Measurements from ENCODE around the gene HOXA4.

The HOXA4 gene

DNA sequence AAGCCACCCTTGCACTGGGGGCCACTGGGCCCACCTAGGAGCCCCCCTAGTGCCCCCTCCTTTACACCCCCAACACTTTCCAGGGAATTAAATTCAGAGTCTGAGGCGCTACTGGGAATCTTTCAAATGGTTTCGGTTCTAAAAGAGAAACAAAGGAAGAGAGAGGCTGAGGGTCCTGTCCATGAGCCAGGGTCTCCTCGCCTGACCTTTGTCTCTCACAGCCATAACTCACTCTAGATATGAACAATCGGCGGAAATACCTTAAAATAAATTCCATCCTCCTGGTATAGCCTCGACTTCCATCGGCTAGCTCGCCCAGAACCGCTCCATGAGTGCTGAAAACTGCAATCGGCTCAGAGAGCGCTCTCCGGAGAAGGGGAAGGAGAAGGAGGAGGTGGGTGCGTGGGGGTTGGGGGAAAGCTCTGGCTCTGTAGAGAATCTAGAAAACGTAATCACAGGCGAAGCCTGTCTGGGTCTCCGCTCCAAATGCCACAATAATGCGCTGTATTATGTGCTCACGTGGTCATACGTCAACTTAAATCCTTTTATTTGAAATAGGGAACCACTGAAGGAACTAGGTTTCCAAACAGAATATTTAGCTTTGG is 12.6 kb downstream of the HOXA4 start:
- DNase-seq (ENCODE audit: low read depth in 2 of 2): no peak

DNA sequence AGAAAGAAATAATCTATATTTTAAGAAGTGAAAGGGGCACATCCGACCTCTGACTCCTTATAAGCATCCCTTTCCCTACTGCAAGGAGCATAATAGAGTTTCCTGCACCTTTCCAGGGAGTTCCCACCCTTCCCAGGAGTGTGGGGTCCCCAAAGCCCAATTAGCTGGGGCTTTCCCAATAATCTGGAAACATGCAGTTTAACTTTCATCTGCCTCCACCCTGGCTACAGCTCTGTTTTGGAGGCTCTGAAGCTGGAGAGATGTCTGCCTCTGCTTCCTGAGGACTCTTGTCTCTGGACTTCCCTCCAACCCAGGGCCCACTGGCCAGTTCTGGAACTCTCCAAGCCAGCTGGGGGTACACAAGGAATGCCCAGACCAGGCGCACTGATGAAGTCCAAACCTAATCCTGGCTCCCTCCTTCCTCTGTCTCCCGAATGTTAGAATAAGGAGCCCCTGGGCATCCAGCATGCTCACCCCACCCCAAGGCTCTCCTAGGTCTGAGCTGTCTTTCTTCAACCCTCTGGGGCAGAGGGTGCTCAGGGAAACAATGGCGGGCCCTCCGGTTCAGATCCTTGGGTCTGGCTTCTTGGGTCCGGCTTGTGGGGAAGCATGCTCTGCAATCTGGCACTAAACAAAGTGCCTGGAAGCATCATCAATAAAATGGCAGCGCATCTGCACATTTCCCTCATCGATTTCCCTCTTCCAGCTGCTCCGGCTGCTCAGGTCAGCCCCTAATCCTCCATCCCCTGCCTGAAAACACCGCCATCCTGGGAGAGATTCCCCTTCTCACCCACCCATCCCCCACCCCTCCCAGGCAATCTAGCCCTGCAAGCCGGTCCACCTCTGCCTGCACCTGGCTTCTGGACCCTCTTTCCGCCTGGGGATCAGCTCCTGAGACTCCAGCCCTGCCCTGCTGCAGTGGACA is 13.3 kb downstream of the HOXA4 start:
- DNase-seq (ENCODE audit: low read depth in 2 of 2): no peak

DNA sequence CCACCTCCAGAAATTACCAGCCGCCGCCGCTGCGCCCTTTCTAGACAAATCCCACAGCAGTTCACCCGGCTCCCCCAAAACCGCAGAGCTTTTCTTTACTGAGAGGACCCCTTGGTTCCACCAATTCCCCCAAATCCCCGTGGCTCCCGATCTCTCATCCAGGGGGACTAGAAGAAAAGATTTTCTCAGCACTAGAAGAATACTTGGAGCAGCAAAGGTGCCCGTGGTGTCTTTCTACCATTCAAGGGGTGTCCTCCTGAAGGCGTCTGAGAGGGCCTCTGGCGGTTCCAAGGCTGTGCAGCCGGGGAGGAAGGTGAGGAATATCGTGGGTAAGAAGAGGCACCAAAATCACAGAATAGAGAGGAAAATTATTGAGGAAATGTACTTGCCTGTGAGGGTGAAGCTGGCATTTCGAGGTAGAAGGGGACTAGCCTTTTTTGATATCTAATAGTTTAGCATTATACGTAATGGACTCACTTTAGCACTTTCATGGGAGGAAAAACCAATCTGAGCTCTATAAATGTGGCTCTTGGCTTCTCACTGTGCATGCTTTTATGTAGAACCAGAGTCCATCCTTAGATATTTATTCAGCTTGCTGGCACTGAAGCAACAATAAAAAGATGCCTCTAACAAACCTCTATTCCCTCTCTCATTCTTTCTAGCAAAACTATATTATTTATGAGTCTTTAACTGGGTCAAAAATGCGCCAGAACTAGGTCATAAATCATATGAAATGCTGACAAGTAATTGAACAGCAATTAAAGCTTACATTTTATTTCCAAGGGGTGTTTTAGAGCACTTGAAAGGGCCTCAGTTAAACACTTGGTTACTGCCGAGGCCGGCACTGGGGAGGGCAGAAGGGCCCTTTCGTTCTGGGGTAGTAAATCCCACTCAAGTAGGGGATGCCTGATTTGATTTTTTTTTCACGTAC is 14.3 kb downstream of the HOXA4 start:
- DNase-seq (ENCODE audit: low read depth in 2 of 2): no peak

DNA sequence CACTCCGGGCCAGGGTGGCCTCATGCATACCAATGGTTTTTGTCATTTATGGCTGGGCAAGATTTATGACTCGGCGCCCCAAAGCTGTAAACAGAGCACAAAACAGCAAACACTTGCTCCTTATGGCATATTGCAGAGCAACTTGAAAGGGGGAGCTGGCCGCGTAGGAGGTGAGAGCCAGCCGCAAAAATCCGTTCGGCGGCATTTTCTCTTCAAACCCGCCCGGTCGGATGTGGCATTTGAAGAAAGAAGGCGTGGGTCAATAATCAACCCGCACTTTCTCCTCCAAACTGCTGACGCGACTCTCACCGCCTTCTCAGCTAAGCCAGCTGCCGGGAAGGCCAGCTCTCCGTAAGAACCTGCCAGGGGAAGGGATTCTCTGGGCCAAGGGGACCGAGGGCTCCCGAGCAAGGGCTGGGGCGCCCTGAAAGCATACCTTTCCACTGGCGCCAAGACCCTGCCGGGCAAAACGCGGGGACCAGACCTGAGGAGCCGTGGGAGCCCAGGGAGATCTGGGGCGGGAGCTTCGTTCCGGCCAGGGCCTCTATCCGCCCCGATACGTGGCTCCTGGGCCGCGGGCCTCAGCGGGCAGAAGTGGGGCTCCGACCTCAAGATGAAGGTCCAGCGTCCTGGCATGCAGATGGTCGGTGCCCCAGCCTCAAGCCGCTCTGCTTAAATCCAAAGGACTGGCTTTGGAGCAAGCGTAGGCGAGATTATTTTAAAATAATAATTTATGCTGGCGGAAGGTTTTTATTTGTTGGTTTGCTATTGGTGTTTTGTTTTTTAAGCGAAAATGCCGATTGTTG is 15.1 kb downstream of the HOXA4 start:
- DNase-seq (ENCODE audit: low read depth in 2 of 2): no peak

- no peak for DNase-seq (ENCODE audit: low read depth in 2 of 2)
Measured at GRCh38 chr7:27114881-27115220, 15.7 kb downstream of the HOXA4 start.

DNA sequence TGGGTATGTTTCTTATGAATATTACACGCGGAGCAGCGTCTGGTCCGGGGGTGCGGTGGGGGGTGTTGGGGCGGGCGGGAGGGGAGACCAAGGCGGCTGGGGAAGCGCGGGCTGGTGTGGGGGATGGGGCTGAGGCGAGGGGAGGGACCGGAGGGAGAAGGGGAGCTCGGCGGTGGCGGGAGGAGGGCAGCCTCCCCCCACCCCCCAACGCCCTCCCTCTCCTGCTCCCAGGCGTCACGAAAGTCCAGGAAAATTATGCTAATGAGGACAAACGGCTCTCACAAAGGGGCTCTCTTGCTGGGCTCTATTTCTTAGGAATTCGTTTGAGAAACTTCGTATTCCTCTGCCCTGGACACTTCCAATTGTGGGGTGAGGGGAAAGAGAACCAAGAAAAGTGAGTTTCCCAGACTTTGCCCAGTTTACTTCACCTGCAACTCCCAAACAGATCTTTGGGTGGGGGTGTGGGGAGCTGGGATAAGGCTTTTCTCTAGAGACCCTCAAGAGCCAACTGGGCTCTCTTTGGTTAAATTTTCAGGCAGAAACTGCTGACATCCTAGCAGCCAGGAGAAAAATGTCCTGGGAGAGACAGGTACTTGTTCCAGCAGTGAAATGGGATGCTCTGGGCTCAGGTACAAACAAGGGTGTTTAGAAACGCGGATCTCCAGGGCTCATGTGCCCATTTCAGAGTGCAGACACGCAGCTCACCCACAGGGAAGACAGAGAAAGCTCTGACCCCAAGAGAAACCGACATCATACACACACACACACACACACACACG is 16.4 kb downstream of the HOXA4 start:
- no peak for DNase-seq (ENCODE audit: low read depth in 2 of 2)

GRCh38 chr7:27112955-27113949 is 17.3 kb downstream of the HOXA4 start:
- no peak for DNase-seq (ENCODE audit: low read depth in 2 of 2)

- DNase-seq (ENCODE audit: low read depth in 2 of 2): no peak
Measured at GRCh38 chr7:27112361-27112760, 18.2 kb downstream of the HOXA4 start.

DNA sequence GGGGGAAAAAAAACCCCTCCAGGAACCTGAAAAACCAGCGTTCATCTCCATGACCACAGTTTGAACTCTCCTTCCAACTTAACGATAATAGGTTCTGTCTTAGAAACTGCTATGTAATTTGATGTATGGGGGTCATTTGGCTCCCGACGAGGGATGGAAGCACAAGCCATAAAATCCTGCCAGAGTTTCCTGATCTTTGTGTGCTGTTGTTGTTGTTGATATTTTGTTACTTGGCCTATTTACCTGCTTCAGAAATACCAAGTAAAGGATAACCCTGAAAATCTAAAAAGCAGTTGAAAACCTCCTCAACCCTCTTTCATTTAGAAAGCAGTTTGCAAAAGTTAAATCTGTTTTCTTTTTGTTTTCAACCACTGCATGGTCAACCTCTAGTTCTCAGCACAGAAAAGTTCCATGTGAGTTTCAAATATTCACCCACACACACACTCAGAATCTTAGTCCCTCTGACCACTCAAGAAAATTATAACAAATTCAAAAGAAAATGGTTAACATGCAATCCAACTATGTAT is 18.7 kb downstream of the HOXA4 start:
- DNase-seq (ENCODE audit: low read depth in 2 of 2): no peak

DNA sequence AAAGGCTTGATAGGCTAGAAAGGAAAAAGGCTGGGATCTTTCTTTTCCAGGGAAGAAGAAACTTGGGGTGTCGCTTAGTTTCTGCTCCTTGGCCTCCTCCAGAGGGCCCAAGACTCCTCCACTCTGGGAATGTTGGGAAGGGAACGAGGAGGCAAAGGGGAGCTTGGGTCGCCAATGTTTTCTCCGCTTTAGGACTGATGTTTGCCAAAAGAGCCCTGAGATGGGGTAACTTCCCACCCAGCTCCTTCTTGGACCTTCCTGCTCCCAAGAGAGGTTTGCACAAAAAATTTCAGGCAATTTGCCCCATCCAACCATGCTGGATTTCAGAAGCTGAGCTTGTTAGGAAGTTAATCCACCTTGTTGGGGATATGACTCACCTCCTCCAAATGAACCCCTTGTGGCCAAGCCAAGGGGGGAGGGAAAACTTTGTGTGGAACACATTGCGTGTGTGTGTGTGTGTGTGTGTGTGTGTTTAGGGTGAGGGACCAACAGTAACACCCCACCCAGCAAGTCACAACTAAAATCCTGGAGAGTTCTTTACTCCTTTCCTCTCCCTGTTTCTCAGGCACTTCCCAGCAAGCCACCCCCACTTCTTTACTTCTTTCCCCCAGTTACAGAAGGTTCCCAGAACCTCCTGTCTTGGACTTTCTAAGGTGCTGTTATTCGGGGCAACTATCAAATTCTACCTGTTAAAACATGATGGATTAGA is 19.4 kb downstream of the HOXA4 start:
- no peak for DNase-seq (ENCODE audit: low read depth in 2 of 2)

DNA sequence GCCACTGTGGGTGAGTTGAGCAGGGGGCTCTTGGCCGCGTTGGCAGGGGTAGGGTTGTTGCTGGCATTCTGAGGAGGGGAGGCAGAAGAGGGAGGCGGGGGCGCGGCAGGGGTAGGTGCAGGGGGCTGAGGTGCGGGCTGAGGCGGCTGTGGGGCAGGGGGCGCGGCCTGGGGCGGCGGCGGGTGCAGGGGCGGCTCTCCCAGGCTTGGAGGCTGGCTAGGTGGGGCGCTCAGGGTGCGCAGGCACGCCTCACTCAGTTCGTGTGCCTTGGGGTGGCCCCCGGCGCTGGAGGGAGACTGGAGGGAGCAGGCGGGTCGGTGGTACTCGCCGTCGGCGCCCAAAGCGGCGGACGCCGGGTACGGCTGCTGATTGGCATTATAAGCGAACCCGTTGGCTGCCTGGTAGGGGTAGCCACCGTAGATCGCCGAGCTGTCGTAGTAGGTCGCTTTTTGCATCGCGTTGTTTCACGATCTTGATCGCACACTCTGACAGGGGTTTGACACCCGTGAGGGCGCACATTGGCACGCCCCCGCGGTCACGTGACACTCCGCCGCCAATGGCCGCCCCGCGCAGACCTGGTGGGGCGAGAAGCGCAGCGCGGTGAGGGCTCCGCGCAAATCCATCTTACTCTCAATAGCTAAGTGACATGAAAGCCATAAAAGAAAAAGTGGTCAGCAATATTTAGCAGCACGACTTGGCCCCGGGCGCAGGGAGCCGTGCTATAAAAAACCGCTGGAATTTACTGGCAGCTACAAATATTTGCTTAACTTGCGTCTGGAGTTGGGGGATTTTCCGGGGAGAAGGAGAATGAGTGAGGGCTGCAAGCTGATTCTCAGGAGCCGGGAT is 20.1 kb downstream of the HOXA4 start:
- no peak for DNase-seq (ENCODE audit: low read depth in 2 of 2)

DNA sequence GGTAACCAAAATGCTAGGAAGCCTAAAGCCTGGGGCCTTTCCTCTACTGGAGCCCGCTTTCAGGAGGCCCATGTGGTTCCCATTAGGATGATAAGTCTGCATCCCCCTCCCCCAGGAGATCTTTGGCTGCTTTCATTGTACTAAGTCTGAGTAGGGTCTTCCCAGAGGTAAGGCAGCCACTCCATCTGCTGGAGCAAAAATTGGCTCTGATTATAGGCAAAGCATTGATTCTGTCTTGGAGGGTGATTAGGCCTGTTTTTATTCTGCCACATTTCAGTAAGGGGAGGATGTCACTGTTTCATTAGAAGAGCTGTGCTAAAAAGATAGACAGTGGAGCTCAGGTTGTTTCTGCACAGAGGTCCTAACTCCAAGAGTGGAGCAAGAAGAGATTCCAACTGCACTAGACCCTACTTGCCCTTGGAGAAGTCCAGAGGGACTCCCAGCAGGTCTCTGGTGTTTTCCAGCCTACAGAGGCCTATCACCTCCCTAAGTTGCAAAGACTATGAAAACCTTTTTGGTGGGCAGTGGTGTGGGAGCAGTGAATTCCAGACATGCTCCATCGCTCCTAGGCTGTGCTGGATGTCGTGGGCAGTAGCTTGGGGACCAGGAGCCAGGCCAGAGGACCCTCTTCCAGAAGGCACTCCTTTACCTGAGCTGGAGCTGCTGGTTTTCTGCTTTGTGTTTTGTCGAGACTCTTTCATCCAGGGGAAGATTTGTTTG is 20.9 kb downstream of the HOXA4 start:
- no peak for DNase-seq (ENCODE audit: low read depth in 2 of 2)

DNA sequence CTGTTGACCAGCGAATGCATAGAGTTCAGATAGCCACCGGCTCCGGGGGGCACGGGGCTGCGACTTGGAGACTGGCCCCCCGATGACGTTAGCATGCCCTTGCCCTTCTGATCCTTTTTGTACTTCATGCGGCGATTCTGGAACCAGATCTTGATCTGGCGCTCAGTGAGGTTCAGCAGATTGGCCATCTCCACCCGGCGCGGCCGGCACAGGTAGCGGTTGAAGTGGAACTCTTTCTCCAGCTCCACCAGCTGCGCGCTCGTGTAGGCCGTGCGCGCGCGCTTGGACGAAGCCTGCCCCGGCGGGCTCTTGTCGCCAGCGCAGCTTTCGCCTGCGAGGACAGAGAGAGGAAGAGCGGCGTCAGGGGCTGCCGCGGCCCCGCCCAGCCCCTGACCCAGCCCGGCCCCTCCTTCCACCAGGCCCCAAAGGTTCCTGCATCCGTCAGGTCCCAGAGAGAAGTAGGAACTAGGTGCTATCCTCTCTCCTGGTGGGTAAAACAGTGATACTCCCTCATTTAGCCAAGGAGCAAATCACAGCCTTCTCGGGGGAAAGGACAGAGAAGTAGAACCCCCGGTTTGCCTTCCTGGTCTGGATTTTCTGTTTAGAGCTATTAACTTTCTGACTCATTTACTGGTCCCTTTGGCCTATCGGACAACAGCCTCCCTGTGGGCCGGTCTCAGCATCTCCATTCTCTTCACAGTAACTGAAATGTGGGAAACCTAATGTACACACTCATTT is 22.0 kb downstream of the HOXA4 start:
- no peak for DNase-seq (ENCODE audit: low read depth in 2 of 2)

DNA sequence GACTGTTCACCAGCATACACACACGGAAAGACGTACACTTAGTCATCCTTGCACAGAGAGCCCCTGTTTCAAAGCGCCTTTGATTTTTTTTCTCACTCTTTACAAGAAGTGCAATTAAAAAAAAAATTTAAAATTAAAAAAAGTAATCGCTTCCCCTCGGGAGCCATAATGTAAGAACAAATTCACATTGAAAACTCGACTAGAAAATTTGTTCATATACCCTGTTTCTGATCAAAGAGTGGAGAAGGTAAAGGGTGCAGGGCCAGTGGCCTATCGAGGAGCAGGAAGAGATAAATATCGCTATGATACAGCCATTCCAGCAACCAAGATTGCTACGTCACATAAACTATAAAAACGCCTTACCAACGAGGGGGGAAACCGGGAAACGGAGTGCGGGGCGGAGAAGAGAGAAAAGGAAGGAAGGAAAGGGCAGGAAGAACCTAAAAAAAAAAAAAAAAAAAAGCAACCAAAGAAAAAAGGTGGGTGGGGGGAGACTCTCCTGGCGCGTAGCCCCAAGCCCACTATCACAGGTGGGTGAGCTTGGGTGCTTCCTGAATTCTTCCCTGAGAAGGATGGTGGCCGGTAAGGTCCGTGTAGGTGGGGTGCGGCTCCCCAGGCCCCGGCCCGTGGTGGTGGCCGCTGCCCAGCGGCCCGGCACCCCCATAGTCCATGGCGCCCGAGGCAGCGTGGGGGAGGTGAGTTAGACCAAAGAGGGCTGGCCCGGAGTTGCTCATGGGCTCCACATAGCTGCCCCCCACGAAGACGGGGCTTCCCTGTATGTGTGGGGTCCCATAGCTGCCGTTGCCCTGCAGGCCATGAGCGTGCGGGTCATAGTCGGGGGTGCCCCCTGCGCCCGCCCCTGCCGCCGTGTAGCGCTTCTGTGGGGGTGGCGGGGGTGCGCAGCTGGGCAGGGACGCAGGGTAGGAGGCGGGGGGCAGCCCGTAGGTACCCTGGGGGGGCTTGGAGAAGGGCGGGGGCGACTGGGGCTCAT is 22.9 kb downstream of the HOXA4 start:
- DNase-seq (ENCODE audit: low read depth in 2 of 2): no peak

- DNase-seq (ENCODE audit: low read depth in 2 of 2): no peak
Measured at GRCh38 chr7:27106901-27107240, 23.7 kb downstream of the HOXA4 start.
